Measurements from ENCODE around the gene JADE1. TPM values are rescaled to one million over a fixed set of nuclear protein-coding genes. Genes with fewer than 3 reads are reported as not detected.

The JADE1 gene
- total RNA-seq (50.8 TPM), polyA plus RNA-seq (10 to 100 TPM; 26.1 to 40.3 (median 33.6) TPM)

DNA sequence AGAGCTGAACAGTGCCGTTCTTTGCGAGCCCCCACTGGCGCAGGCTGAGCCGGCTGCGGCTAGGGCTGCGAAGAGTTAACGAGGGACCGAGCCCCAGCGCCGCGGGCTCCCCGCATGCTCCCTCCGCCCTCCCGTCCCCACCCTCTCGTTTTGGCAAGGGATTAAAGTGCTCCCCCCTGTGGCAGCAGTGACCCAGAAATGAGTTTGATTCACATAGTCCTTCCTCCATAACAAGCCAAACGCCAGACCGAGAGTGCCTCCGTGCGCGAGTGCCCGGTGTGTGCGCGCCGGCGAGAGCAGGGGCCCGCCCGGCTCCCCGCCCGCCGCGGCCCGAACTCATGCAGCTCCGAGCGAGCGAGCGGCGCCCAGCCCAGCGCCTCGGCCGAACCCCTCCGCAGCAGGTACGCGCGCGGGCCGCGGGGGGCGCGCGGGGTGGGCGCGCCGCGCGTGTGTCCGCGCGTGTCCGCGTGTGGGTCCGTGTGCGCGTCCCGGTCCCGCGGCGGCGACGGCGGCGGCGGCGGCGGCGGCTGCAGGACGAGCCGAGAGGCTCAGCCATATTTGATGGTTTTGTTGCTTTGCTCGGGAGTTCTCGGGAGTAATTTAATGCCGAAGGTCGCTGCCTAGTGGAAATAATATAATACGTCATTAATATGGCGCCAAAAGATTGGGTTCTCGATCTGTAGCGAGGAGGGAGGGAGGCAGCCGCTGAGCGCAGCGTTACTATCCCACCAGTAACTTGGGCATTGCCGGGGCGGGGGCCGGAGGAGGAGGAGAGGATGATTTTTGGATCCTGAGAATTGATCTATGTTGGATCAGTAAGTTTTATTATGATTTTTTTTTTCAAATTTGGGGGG lies at the start of gene JADE1:
Gene JADE1, plus strand, starts transcription at position 224 of the 854 bp plus-strand sequence. CDS start 22,059 bp downstream, outside the sequence.
- H3K9me3 ChIP-seq (ENCODE audit: control insufficient read depth in 2 of 2, low read length in 2 of 2) = no peaks in the 10 kb centered on the region
- Mint-ChIP-seq H3K4me3 (peak within 1 kb of the TSS; percentile 94 to 99 (median 98)), H3K36me3 (no peaks in the 10 kb centered on the region), H3K27ac (peak within 1 kb of the TSS; percentile 92 to 98 (median 95)), H3K9me3 (peaks cover 0 to 1% (median 0%) of the 10 kb centered on the region in 7 donors), H3K27me3 (no peaks in the 10 kb centered on the region), H3K4me1 (peaks cover 13 to 25% (median 18%) of the 10 kb centered on the region in 4 donors)
- no peaks in the 10 kb centered on the region for H3K27me3 ChIP-seq (ENCODE audit: control insufficient read depth, insufficient read depth, low read length)
- H3K4me1 ChIP-seq (ENCODE audit: control insufficient read depth, insufficient read depth, low read length, poor library complexity, severe bottlenecking) = peaks cover 25% of the 10 kb centered on the region
- DNase-seq (peak; percentile 83 to 95 (median 89)), ATAC-seq (ENCODE audit: low read depth in 2 of 2) (peak; percentile 72 to 76)
- H3K4me3 ChIP-seq (ENCODE audit: low read depth, low read length) = peak within 1 kb of the TSS; percentile 92
- no peaks in the 10 kb centered on the region for H3K36me3 ChIP-seq (ENCODE audit: control insufficient read depth, insufficient read depth, low read length)
- peak within 1 kb of the TSS; percentile 84 for H3K27ac ChIP-seq (ENCODE audit: insufficient read depth, low read length, poor library complexity, severe bottlenecking)

DNA sequence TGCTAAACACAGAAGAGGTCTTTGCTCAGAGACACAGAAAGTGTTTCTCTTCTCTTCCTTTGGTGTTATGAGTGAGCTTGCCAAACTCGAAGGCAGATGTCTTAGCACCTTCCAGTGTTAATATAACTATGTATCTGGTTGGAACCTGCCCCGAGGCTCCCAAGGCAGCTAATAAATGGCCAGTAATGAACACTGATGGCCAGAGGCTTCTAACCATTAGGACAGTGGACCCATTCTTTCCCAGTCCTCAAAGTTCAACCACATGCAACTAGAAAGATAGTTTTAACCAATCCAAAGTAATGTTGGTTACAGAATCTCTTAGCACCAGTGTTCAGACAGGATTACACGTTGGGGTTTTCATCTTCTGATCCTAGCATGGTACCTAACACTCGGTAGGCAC lies 42.7 kb upstream of the JADE1 start:
- DNase-seq = no peak
- Mint-ChIP-seq H3K4me1 (peaks cover 0 to 2% (median 0%) of the 10 kb centered on the region in 4 donors), H3K9me3 (peaks cover 0 to 2% (median 0%) of the 10 kb centered on the region in 7 donors)

DNA sequence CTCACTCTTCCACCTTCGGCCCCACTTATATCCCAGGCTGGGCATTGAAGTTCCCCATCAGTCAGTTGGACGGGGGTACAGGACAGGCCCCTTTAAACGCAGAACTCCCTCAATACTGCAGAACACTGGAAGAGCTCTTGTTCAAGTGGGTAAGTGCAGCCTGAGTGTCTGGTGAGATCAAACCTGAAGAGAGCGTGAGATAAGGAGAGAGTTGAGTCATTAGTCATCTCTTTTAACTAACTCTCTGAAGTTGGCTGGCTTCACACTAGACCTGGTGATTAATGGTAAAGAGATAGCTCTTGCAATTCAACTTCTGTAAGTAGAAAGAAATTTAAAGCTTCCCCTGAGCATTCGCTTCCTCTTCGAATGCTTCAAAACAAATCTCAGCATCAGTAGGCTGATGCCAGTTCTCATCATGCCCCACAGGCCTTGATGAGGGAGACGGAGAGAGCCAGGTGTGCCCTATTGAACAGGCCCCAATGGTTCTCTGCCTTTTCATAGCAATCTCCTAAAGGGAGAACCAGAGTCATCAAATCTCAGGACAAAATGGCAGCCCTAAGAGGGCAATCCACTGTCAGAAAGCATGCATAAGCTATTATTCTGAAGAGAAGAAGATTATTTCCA lies 41.0 kb upstream of the JADE1 start:
- Mint-ChIP-seq H3K27ac (no peak overlapping the region), H3K9me3 (peaks cover 0 to 2% (median 0%) of the 10 kb centered on the region in 7 donors), H3K4me1 (peaks cover 0 to 2% (median 0%) of the 10 kb centered on the region in 4 donors), H3K4me3 (no peak overlapping the region), H3K36me3 (no peaks in the 10 kb centered on the region), H3K27me3 (peaks cover 6% of the 10 kb centered on the region)
- ATAC-seq (ENCODE audit: low read depth in 2 of 2) (no peak), DNase-seq (no peak)
- Histone ChIP-seq H3K4me1 (ENCODE audit: control insufficient read depth, insufficient read depth, low read length, poor library complexity, severe bottlenecking) (no peaks in the 10 kb centered on the region), H3K4me3 (ENCODE audit: low read depth, low read length) (no peak overlapping the region), H3K27ac (ENCODE audit: insufficient read depth, low read length, poor library complexity, severe bottlenecking) (no peak overlapping the region), H3K9me3 (ENCODE audit: control insufficient read depth in 2 of 2, low read length in 2 of 2) (no peaks in the 10 kb centered on the region), H3K27me3 (ENCODE audit: control insufficient read depth, insufficient read depth, low read length) (no peaks in the 10 kb centered on the region), H3K36me3 (ENCODE audit: control insufficient read depth, insufficient read depth, low read length) (no peaks in the 10 kb centered on the region)

More for the DNA sequence above, 42.7 kb upstream of the JADE1 start:
- H3K9me3 ChIP-seq (ENCODE audit: control insufficient read depth in 2 of 2, low read length in 2 of 2) = no peaks in the 10 kb centered on the region
- H3K36me3 Mint-ChIP-seq = no peaks in the 10 kb centered on the region
- ATAC-seq (ENCODE audit: low read depth in 2 of 2) = no peak
- no peak overlapping the region for H3K27ac Mint-ChIP-seq
- H3K4me3 Mint-ChIP-seq = no peak overlapping the region
- H3K27ac ChIP-seq (ENCODE audit: insufficient read depth, low read length, poor library complexity, severe bottlenecking) = no peak overlapping the region
- H3K27me3 ChIP-seq (ENCODE audit: control insufficient read depth, insufficient read depth, low read length) = no peaks in the 10 kb centered on the region
- H3K4me3 ChIP-seq (ENCODE audit: low read depth, low read length) = no peak overlapping the region
- peaks cover 6% of the 10 kb centered on the region for H3K27me3 Mint-ChIP-seq
- no peaks in the 10 kb centered on the region for H3K36me3 ChIP-seq (ENCODE audit: control insufficient read depth, insufficient read depth, low read length)
- H3K4me1 ChIP-seq (ENCODE audit: control insufficient read depth, insufficient read depth, low read length, poor library complexity, severe bottlenecking) = no peaks in the 10 kb centered on the region

DNA sequence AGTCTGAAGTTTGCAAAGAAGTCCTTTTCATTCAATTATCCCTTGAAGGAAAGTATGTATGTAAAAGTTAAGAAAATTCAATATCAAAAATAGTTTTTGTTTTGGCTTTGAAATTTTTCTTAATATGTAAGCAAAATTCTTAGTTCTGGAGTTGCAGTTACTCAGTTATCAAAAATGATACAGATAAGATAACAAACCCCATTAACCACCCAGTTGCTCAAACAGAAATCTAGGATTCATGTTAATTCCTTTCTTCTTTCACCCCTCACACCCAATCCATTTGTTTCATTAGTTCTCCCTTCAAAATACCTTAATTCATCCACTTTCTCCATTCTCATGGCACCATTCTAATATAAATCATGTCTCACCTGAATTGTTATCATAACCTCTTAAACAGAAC lies 40.5 kb upstream of the JADE1 start:
- no peak overlapping the region for H3K4me3 ChIP-seq (ENCODE audit: low read depth, low read length)
- Mint-ChIP-seq H3K9me3 (peaks cover 0 to 2% (median 0%) of the 10 kb centered on the region in 7 donors), H3K27ac (no peak overlapping the region), H3K4me1 (peaks cover 0 to 2% (median 0%) of the 10 kb centered on the region in 4 donors), H3K27me3 (peaks cover 6% of the 10 kb centered on the region), H3K4me3 (no peak overlapping the region), H3K36me3 (no peaks in the 10 kb centered on the region)
- H3K27me3 ChIP-seq (ENCODE audit: control insufficient read depth, insufficient read depth, low read length) = no peaks in the 10 kb centered on the region
- H3K9me3 ChIP-seq (ENCODE audit: control insufficient read depth in 2 of 2, low read length in 2 of 2) = no peaks in the 10 kb centered on the region
- no peaks in the 10 kb centered on the region for H3K4me1 ChIP-seq (ENCODE audit: control insufficient read depth, insufficient read depth, low read length, poor library complexity, severe bottlenecking)
- DNase-seq (no peak), ATAC-seq (ENCODE audit: low read depth in 2 of 2) (no peak)
- H3K27ac ChIP-seq (ENCODE audit: insufficient read depth, low read length, poor library complexity, severe bottlenecking) = no peak overlapping the region
- no peaks in the 10 kb centered on the region for H3K36me3 ChIP-seq (ENCODE audit: control insufficient read depth, insufficient read depth, low read length)

DNA sequence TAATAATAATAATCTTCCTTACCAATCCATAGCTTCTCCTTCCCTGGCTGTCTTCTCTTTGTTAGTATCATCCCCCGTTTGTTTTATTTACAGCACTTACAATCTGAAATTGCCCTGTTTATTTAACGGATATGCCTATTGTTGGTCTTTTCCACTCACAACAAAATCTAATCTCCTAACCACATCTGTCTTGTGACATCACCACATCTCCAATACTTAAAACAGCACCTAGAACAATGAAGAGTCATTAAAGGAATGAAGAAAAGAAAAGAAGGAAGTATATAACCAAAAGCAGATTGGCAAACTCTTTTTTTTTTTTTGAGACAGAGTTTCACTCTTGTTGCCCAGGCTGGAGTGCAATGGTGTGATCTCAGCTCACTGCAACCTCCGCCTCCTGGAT lies 38.7 kb upstream of the JADE1 start:
- Mint-ChIP-seq H3K4me1 (peaks cover 0 to 2% (median 0%) of the 10 kb centered on the region in 4 donors), H3K36me3 (no peaks in the 10 kb centered on the region), H3K27ac (no peak overlapping the region), H3K27me3 (peaks cover 6% of the 10 kb centered on the region), H3K9me3 (peaks cover 0 to 2% (median 0%) of the 10 kb centered on the region in 7 donors), H3K4me3 (no peak overlapping the region)
- H3K9me3 ChIP-seq (ENCODE audit: control insufficient read depth in 2 of 2, low read length in 2 of 2) = no peaks in the 10 kb centered on the region
- no peaks in the 10 kb centered on the region for H3K36me3 ChIP-seq (ENCODE audit: control insufficient read depth, insufficient read depth, low read length)
- H3K4me1 ChIP-seq (ENCODE audit: control insufficient read depth, insufficient read depth, low read length, poor library complexity, severe bottlenecking) = no peaks in the 10 kb centered on the region
- no peak for DNase-seq
- no peaks in the 10 kb centered on the region for H3K27me3 ChIP-seq (ENCODE audit: control insufficient read depth, insufficient read depth, low read length)
- H3K27ac ChIP-seq (ENCODE audit: insufficient read depth, low read length, poor library complexity, severe bottlenecking) = no peak overlapping the region
- no peak for ATAC-seq (ENCODE audit: low read depth in 2 of 2)
- H3K4me3 ChIP-seq (ENCODE audit: low read depth, low read length) = no peak overlapping the region

DNA sequence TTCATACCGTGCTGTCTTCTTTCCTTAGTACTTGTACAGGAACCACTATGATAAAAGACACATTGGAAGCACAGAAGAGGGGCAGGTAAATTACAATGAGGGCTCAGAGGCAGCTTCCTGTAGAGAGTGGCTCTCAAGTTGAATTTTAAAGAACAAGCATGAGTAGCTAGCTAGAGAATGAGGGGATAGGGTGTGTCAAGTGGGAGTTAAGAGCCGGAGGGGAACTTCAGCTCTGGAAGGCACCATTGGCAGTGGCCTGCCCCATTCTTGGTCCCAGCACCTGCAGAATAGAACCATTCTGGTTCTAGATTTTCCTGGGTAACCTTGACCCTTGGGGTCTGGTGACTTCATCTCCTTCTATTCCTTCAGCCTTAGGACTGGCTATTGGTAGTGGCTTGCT lies 34.0 kb upstream of the JADE1 start:
- Mint-ChIP-seq H3K9me3 (peaks cover 0 to 2% (median 0%) of the 10 kb centered on the region in 7 donors), H3K4me1 (peaks cover 0 to 2% (median 0%) of the 10 kb centered on the region in 4 donors), H3K27me3 (peaks cover 20% of the 10 kb centered on the region), H3K4me3 (no peak overlapping the region), H3K36me3 (no peaks in the 10 kb centered on the region), H3K27ac (no peak overlapping the region)
- no peak for ATAC-seq (ENCODE audit: low read depth in 2 of 2)
- no peaks in the 10 kb centered on the region for H3K27me3 ChIP-seq (ENCODE audit: control insufficient read depth, insufficient read depth, low read length)
- no peaks in the 10 kb centered on the region for H3K36me3 ChIP-seq (ENCODE audit: control insufficient read depth, insufficient read depth, low read length)
- no peaks in the 10 kb centered on the region for H3K9me3 ChIP-seq (ENCODE audit: control insufficient read depth in 2 of 2, low read length in 2 of 2)
- no peak overlapping the region for H3K27ac ChIP-seq (ENCODE audit: insufficient read depth, low read length, poor library complexity, severe bottlenecking)
- no peak for DNase-seq
- H3K4me1 ChIP-seq (ENCODE audit: control insufficient read depth, insufficient read depth, low read length, poor library complexity, severe bottlenecking) = no peaks in the 10 kb centered on the region
- H3K4me3 ChIP-seq (ENCODE audit: low read depth, low read length) = no peak overlapping the region

DNA sequence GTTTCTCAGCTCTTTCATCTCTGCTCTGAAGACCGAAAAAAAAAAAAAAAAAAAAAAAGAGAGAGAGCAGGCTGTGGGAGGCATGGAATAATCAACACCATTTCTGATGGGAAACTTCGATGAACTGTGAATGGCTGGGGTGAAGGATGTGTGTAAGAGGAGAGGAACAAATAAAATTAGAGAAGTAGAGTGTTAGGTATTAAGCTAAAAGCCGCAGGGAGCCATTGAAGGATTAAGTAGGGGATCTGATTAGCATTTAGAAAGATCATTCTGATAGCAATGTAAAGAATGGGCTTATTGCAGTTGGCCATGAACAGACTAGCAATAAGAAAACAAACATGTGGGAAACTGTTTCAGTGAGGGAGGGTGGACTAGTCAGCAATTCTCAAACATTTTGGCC lies 33.6 kb upstream of the JADE1 start:
- DNase-seq = no peak
- Mint-ChIP-seq H3K4me1 (no peaks in the 10 kb centered on the region), H3K27ac (no peak overlapping the region), H3K36me3 (no peaks in the 10 kb centered on the region), H3K27me3 (peaks cover 21% of the 10 kb centered on the region), H3K4me3 (no peak overlapping the region), H3K9me3 (peaks cover 0 to 2% (median 0%) of the 10 kb centered on the region in 7 donors)
- ATAC-seq (ENCODE audit: low read depth in 2 of 2) = no peak
- H3K4me1 ChIP-seq (ENCODE audit: control insufficient read depth, insufficient read depth, low read length, poor library complexity, severe bottlenecking) = no peaks in the 10 kb centered on the region
- no peak overlapping the region for H3K27ac ChIP-seq (ENCODE audit: insufficient read depth, low read length, poor library complexity, severe bottlenecking)
- H3K36me3 ChIP-seq (ENCODE audit: control insufficient read depth, insufficient read depth, low read length) = no peaks in the 10 kb centered on the region
- H3K4me3 ChIP-seq (ENCODE audit: low read depth, low read length) = no peak overlapping the region
- no peaks in the 10 kb centered on the region for H3K9me3 ChIP-seq (ENCODE audit: control insufficient read depth in 2 of 2, low read length in 2 of 2)
- H3K27me3 ChIP-seq (ENCODE audit: control insufficient read depth, insufficient read depth, low read length) = no peaks in the 10 kb centered on the region

All from CD4-positive, CD25-positive, alpha-beta regulatory T cell (primary cell).